HG03196 (cell line): ENCODE data around the gene TCF12.

ENCODE experiments used
- ATAC-seq: cut with Tn5 transposase; IDR thresholded peaks from one replicate; pipeline ENCODE4 v1.9.1; 2021; ENCODE audit not compliant: unreplicated experiment

The TCF12 gene

GRCh38 chr15:57044072-57044702 is 125.7 kb downstream of the TCF12 start:
- no peak for ATAC-seq

- ATAC-seq: no peak
Measured at GRCh38 chr15:57044970-57045369, 126.5 kb downstream of the TCF12 start.

- peak; percentile 77 for ATAC-seq
Measured at GRCh38 chr15:57045741-57046382, 127.4 kb downstream of the TCF12 start.

GRCh38 chr15:57048930-57049549 is 130.6 kb downstream of the TCF12 start:
- ATAC-seq: no peak

- ATAC-seq: no peak
Measured at GRCh38 chr15:57053470-57053869, 135.0 kb downstream of the TCF12 start.

- ATAC-seq: no peak
Measured at GRCh38 chr15:57054204-57054750, 135.8 kb downstream of the TCF12 start.

- no peak for ATAC-seq
Measured at GRCh38 chr15:57056357-57056756, 137.9 kb downstream of the TCF12 start.

GRCh38 chr15:57057134-57057930 is 138.9 kb downstream of the TCF12 start:
- ATAC-seq: no peak

- no peak for ATAC-seq
Measured at GRCh38 chr15:57059026-57059660, 140.7 kb downstream of the TCF12 start.

GRCh38 chr15:57060799-57061198 is 142.4 kb downstream of the TCF12 start:
- no peak for ATAC-seq

- ATAC-seq: no peak
Measured at GRCh38 chr15:57061281-57061680, 142.8 kb downstream of the TCF12 start.

GRCh38 chr15:57061696-57062095 is 143.3 kb downstream of the TCF12 start:
- no peak for ATAC-seq

- no peak for ATAC-seq
Measured at GRCh38 chr15:57064033-57064432, 145.6 kb downstream of the TCF12 start.

GRCh38 chr15:57069423-57069822 is 151.0 kb downstream of the TCF12 start:
- no peak for ATAC-seq

GRCh38 chr15:57070674-57071073 is 152.2 kb downstream of the TCF12 start:
- ATAC-seq: no peak

- ATAC-seq: no peak
Measured at GRCh38 chr15:57079446-57079845, 161.0 kb downstream of the TCF12 start.

- ATAC-seq: no peak
Measured at GRCh38 chr15:57079931-57080620, 161.6 kb downstream of the TCF12 start.

- no peak for ATAC-seq
Measured at GRCh38 chr15:57082054-57082728, 163.7 kb downstream of the TCF12 start.

GRCh38 chr15:57084192-57084591 is 165.7 kb downstream of the TCF12 start:
- no peak for ATAC-seq

GRCh38 chr15:57085267-57085666 is 166.8 kb downstream of the TCF12 start:
- ATAC-seq: no peak
